ENCODE data around the gene SLC7A6. TPM values are rescaled to one million over a fixed set of nuclear protein-coding genes. Genes with fewer than 3 reads are reported as not detected.

The SLC7A6 gene
- total RNA-seq, 1 donor from 2014 or later = 71.9 TPM

GRCh38 chr16:68332411-68333121 lies 68.2 kb downstream of the SLC7A6 start:
- H3K79me2 ChIP-seq (ENCODE audit: insufficient read depth, low read length) = no peaks in the 10 kb centered on the region
- peaks cover 7% of the 10 kb centered on the region for H3K36me3 ChIP-seq (ENCODE audit: insufficient read depth, low read length)
- H2AFZ ChIP-seq (ENCODE audit: low read depth, low read length) = no peak overlapping the region
- H3K27ac ChIP-seq (ENCODE audit: low read depth, low read length) = peak overlapping the region; percentile 60
- no peak overlapping the region for H3K4me3 ChIP-seq (ENCODE audit: insufficient read depth, low read depth, low read length)
- DNase-seq (ENCODE audit: low read depth) = peak; percentile 25
- no peaks in the 10 kb centered on the region for H3K9me3 ChIP-seq (ENCODE audit: insufficient read depth, low read depth, low read length)
- H4K20me1 ChIP-seq (ENCODE audit: insufficient read depth, low read length) = no peaks in the 10 kb centered on the region
- H3K27ac Mint-ChIP-seq (ENCODE audit: unreplicated experiment) = peak overlapping the region; percentile 56
- H3K4me2 ChIP-seq (ENCODE audit: low read length) = peak overlapping the region; percentile 57
- H3K36me3 Mint-ChIP-seq (ENCODE audit: low read depth, unreplicated experiment) = peaks cover 10% of the 10 kb centered on the region
- peak overlapping the region; percentile 47 for H3K9ac ChIP-seq (ENCODE audit: low read length)
- H3K27me3 Mint-ChIP-seq (ENCODE audit: low read depth, unreplicated experiment) = no peaks in the 10 kb centered on the region
- H3K9me3 Mint-ChIP-seq (ENCODE audit: unreplicated experiment) = no peaks in the 10 kb centered on the region
- H3K4me1 ChIP-seq (ENCODE audit: insufficient read depth, low read length) = peaks cover 17% of the 10 kb centered on the region
- H3K4me3 Mint-ChIP-seq (ENCODE audit: unreplicated experiment) = no peak overlapping the region
- peaks cover 15% of the 10 kb centered on the region for H3K4me1 Mint-ChIP-seq (ENCODE audit: low read depth, unreplicated experiment)
- no peaks in the 10 kb centered on the region for H3K27me3 ChIP-seq (ENCODE audit: insufficient read depth, low read length)
- FAIRE-seq = no peak
- TF ChIP-seq EZH2 (IDR thresholded peaks at IDR 0.05; ENCODE audit: insufficient read depth, low read length) (no peak), CTCF (IDR thresholded peaks at IDR 0.05; ENCODE audit: insufficient read depth, low read depth, low read length) (no peak)

GRCh38 chr16:68335175-68335574 lies 70.8 kb downstream of the SLC7A6 start:
- peaks cover 13% of the 10 kb centered on the region for H3K36me3 ChIP-seq (ENCODE audit: insufficient read depth, low read length)
- FAIRE-seq (no peak), DNase-seq (ENCODE audit: low read depth) (peak; percentile 33)
- no peaks in the 10 kb centered on the region for H4K20me1 ChIP-seq (ENCODE audit: insufficient read depth, low read length)
- no peak overlapping the region for H3K9ac ChIP-seq (ENCODE audit: low read length)
- H3K9me3 Mint-ChIP-seq (ENCODE audit: unreplicated experiment) = no peaks in the 10 kb centered on the region
- H3K27ac Mint-ChIP-seq (ENCODE audit: unreplicated experiment) = no peak overlapping the region
- no peaks in the 10 kb centered on the region for H3K9me3 ChIP-seq (ENCODE audit: insufficient read depth, low read depth, low read length)
- H3K27me3 Mint-ChIP-seq (ENCODE audit: low read depth, unreplicated experiment) = no peaks in the 10 kb centered on the region
- peaks cover 19% of the 10 kb centered on the region for H3K36me3 Mint-ChIP-seq (ENCODE audit: low read depth, unreplicated experiment)
- H3K79me2 ChIP-seq (ENCODE audit: insufficient read depth, low read length) = no peaks in the 10 kb centered on the region
- no peak overlapping the region for H3K4me3 Mint-ChIP-seq (ENCODE audit: unreplicated experiment)
- no peak for TF ChIP-seq CTCF (IDR thresholded peaks at IDR 0.05; ENCODE audit: insufficient read depth, low read depth, low read length)
- TF ChIP-seq EZH2 (IDR thresholded peaks at IDR 0.05; ENCODE audit: insufficient read depth, low read length) = no peak
- peaks cover 12% of the 10 kb centered on the region for H3K4me1 ChIP-seq (ENCODE audit: insufficient read depth, low read length)
- H3K27ac ChIP-seq (ENCODE audit: low read depth, low read length) = no peak overlapping the region
- H3K27me3 ChIP-seq (ENCODE audit: insufficient read depth, low read length) = no peaks in the 10 kb centered on the region
- no peak overlapping the region for H3K4me3 ChIP-seq (ENCODE audit: insufficient read depth, low read depth, low read length)
- peaks cover 15% of the 10 kb centered on the region for H3K4me1 Mint-ChIP-seq (ENCODE audit: low read depth, unreplicated experiment)
- no peak overlapping the region for H2AFZ ChIP-seq (ENCODE audit: low read depth, low read length)
- H3K4me2 ChIP-seq (ENCODE audit: low read length) = no peak overlapping the region
